Keratinocyte (primary cell): Measurements from ENCODE around the gene TMEM256. TPM values are rescaled to one million over a fixed set of nuclear protein-coding genes. Genes with fewer than 3 reads are reported as not detected.

Source experiments
- DNase-seq: peaks from one replicate; pipeline ENCODE4 v3.0.0-alpha.2; 2011; ENCODE audit warnings: low read depth, missing footprints, low spot score
- FAIRE-seq: peaks from 2 replicates; lab custom pipeline; 2011; peaks lifted over from hg19 to GRCh38; lab: Jason Lieb, UNC
- H2AFZ ChIP-seq: 2 replicates; pipeline ENCODE4 v1.6.0; 2012; ENCODE audit warnings: low read length, control low read depth, inconsistent platforms; ENCODE audit not compliant: control insufficient read depth
- H3K27ac ChIP-seq: 2 replicates; pipeline ENCODE4 v1.5.1; 2011; ENCODE audit warnings: low read length; ENCODE audit not compliant: control insufficient read depth, insufficient read depth
- H3K27me3 ChIP-seq: 3 replicates; pipeline ENCODE4 v1.6.0; 2011; ENCODE audit warnings: low read length; ENCODE audit not compliant: control insufficient read depth, insufficient read depth; ENCODE audit errors: extremely low read depth
- H3K36me3 ChIP-seq, 2 experiments: 2 replicates in 1 of 2; 3 replicates in 1 of 2; pipeline ENCODE4 v1.5.1; 2011; ENCODE audit warnings: low read length in 2 of 2, mild to moderate bottlenecking in 1 of 2; ENCODE audit not compliant: control insufficient read depth in 2 of 2, insufficient read depth in 2 of 2; ENCODE audit errors: extremely low read depth in 1 of 2
- H3K4me1 ChIP-seq: 3 replicates; pipeline ENCODE4 v1.5.1; 2011; ENCODE audit warnings: low read length; ENCODE audit not compliant: control insufficient read depth, insufficient read depth; ENCODE audit errors: extremely low read depth
- H3K4me2 ChIP-seq: 3 replicates; pipeline ENCODE4 v1.6.0; 2011; ENCODE audit warnings: low read depth, low read length; ENCODE audit not compliant: control insufficient read depth, insufficient read depth; ENCODE audit errors: extremely low read depth
- H3K4me3 ChIP-seq, 3 experiments: fragments of 200-600 bp in 1 of 3; sonication (generic) in 1 of 3; 2 replicates in 2 of 3; 3 replicates in 1 of 3; pipeline ENCODE4 v1.5.1; 2011 to 2016; ENCODE audit warnings: low read length in 3 of 3, mild to moderate bottlenecking in 3 of 3, control low read depth in 2 of 3, inconsistent platforms in 1 of 3, low read depth in 1 of 3, mixed read lengths in 1 of 3, mixed run types in 1 of 3, moderate library complexity in 1 of 3; ENCODE audit not compliant: control insufficient read depth in 2 of 3, insufficient read depth in 2 of 3; ENCODE audit errors: extremely low read depth in 1 of 3
- H3K79me2 ChIP-seq: 2 replicates; pipeline ENCODE4 v1.6.0; 2012; ENCODE audit warnings: low read length; ENCODE audit not compliant: control insufficient read depth, insufficient read depth
- H3K9ac ChIP-seq: 3 replicates; pipeline ENCODE4 v1.6.0; 2011; ENCODE audit warnings: low read length; ENCODE audit not compliant: control insufficient read depth, insufficient read depth; ENCODE audit errors: extremely low read depth
- H3K9me1 ChIP-seq: 3 replicates; pipeline ENCODE4 v1.6.0; 2011; ENCODE audit warnings: low read length; ENCODE audit not compliant: control insufficient read depth, insufficient read depth; ENCODE audit errors: extremely low read depth
- H3K9me3 ChIP-seq: 2 replicates; pipeline ENCODE4 v1.5.1; 2012; ENCODE audit warnings: low read depth, low read length; ENCODE audit not compliant: control insufficient read depth
- H4K20me1 ChIP-seq: 3 replicates; pipeline ENCODE4 v1.6.0; 2011; ENCODE audit warnings: low read length; ENCODE audit not compliant: control insufficient read depth, insufficient read depth; ENCODE audit errors: extremely low read depth
- EZH2 ChIP-seq: IDR thresholded peaks from one replicate; pipeline ENCODE4 v1.6.1; 2012; ENCODE audit warnings: inconsistent platforms, mild to moderate bottlenecking, low read length, moderate library complexity
- dilution Hi-C: fragments of 300-500 bp; cut with MboI; formaldehyde crosslinking; loops from one replicate; pipeline ENCODE4 v1.7.0; 2020; ENCODE audit warnings: low sequenced_read_pairs; ENCODE audit not compliant: extremely low pct_ligation_motif_present
- polyA plus RNA-seq, 5 experiments: library from polyadenylated mRNA; depleted of rRNA in 3 of 5; stranded (reverse) in 3 of 5; stranded (forward) in 1 of 5; unstranded in 1 of 5; fragments of >200 nt; gene quantifications; 1 replicate in 1 of 5; 2 replicates in 3 of 5; 3 replicates in 1 of 5; pipeline versions ENCODE4 v1.2.1 to v1.2.3, GENCODE V29; 2011 to 2012; ENCODE audit warnings: missing spikeins in 2 of 5, low read depth in 1 of 5, low replicate concordance in 1 of 5
- TF ChIP-seq, protein P1 (sequence below), 3 experiments: IDR thresholded peaks in 1 of 3; conservative IDR thresholded peaks in 1 of 3; optimal IDR thresholded peaks in 1 of 3; 2 replicates in 2 of 3; 3 replicates in 1 of 3; pipeline versions ENCODE3 to v1.5.1; 2011; ENCODE audit warnings: low read length in 3 of 3, mild to moderate bottlenecking in 3 of 3, moderate library complexity in 2 of 3, control low read depth in 1 of 3, inconsistent platforms in 1 of 3; ENCODE audit not compliant: insufficient read depth in 2 of 3; ENCODE audit errors: extremely low read depth in 1 of 3

Gene TMEM256
- polyA plus RNA-seq, 1 donor (not counting 4 experiments of a cell fraction or from before 2014, with no cell fraction given), result 68.1 TPM

DNA sequence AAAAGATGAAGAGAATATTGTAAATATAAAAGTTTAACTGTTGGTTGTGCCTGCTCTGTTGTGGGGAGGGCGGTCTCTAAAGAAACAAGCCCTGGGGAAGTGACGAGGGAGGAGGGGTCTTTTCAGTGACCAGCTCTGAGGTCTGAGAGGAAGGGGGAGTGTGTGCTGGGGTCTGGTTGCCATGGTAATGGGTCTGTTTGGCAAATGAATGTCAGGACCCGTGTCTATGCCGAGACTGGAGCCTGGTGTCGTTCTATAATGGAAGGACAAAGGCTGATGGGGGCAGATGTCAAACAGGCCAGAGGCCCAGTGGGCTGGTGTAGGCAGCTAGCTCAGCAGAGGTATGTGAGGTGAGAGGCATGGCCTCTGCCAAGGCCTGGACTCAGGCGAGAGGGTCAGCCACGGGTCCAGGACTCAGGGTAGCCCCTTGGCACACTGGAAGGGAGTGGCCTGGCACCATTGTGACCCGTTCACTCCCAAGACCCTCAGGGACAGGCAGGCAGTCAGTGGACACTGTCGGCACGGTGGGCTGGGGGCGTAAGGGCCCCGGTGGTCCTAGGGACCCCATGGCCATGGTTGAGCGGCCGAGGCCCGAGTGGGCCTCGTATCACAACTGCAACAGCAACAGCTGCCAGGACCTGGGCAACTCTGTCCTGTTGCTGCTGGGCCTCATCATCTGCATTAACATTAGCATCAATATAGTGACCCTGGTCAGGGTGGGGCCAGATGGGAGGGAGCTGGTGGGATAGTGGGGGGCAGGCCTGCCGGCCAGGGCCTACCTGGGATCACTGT is 16.1 kb upstream of the TMEM256 start, which contains the start of gene SPEM1:
Gene SPEM1 (plus strand): TSS at position 506 of the 792 bp plus-strand sequence. CDS start 61 bp downstream, at position 567.
- FAIRE-seq, result no peak
- no peak for DNase-seq
- dilution Hi-C loops, result no loop called here

DNA sequence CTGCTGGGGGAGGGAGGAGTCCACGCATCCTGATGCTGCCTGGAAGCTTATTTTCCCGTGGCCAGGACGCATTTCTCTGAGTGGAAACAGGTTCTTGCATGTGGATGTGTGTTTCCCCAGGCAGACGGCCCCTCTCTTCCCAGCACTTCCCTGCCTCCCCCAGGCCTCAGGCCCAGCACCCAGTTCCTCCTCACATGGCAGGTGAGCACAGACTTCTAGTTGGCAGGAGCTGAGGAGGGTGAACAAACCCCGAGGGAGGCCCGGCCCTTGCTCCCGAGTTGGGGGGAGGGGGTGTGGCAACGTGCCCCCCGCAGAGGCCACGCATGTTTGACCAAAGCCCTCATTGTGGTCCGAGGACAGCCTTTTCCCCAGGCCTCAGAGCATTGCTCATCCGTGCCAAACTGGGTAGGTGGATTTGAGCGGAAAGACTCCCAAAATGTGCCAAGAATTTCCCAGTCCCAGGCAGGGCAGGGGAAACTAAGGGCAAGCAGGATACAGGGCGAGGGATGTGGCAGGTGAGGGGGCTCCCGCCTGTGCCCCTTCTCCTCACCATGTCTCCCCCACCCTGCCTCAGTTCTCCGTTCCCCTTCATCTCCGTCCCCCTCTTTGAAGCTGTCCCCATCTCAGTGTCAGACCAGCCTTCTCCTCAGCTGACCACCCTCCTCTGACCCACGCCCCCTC is 14.7 kb upstream of the TMEM256 start:
- dilution Hi-C loops, result no loop called here
- Histone ChIP-seq H3K9me1 (no peaks in the 10 kb centered on the region), H3K4me3 (no peak overlapping the region), H3K27ac (no peak overlapping the region), H3K79me2 (no peaks in the 10 kb centered on the region), H3K9me3 (no peaks in the 10 kb centered on the region), H3K4me2 (no peak overlapping the region), H3K27me3 (no peaks in the 10 kb centered on the region), H2AFZ (no peak overlapping the region), H3K4me1 (peaks cover 1% of the 10 kb centered on the region), H3K36me3 (peaks cover 0 to 4% of the 10 kb centered on the region in 2 experiments), H4K20me1 (no peaks in the 10 kb centered on the region), H3K9ac (no peak overlapping the region)
- DNase-seq (no peak), FAIRE-seq (no peak)
- TF ChIP-seq, protein P1, sequence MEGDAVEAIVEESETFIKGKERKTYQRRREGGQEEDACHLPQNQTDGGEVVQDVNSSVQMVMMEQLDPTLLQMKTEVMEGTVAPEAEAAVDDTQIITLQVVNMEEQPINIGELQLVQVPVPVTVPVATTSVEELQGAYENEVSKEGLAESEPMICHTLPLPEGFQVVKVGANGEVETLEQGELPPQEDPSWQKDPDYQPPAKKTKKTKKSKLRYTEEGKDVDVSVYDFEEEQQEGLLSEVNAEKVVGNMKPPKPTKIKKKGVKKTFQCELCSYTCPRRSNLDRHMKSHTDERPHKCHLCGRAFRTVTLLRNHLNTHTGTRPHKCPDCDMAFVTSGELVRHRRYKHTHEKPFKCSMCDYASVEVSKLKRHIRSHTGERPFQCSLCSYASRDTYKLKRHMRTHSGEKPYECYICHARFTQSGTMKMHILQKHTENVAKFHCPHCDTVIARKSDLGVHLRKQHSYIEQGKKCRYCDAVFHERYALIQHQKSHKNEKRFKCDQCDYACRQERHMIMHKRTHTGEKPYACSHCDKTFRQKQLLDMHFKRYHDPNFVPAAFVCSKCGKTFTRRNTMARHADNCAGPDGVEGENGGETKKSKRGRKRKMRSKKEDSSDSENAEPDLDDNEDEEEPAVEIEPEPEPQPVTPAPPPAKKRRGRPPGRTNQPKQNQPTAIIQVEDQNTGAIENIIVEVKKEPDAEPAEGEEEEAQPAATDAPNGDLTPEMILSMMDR (optimal IDR thresholded peaks at IDR 0.05 in 1 of 3, IDR thresholded peaks at IDR 0.05 in 1 of 3, conservative IDR thresholded peaks at IDR 0.05 in 1 of 3; ENCODE audit: extremely low read depth in 1 of 3, insufficient read depth in 2 of 3, low read length in 3 of 3), result no peak
- no peak for TF ChIP-seq EZH2

More for the DNA sequence above, 16.1 kb upstream of the TMEM256 start, which contains the start of gene SPEM1:
- H3K9me1 ChIP-seq, result no peaks in the 10 kb centered on the region
- H3K4me2 ChIP-seq, result no peak within 1 kb of the TSS
- no peaks in the 10 kb centered on the region for H3K9me3 ChIP-seq
- H3K36me3 ChIP-seq, result peaks cover 0 to 4% of the 10 kb centered on the region in 2 experiments
- no peak within 1 kb of the TSS for H3K4me3 ChIP-seq
- H3K27me3 ChIP-seq, result no peaks in the 10 kb centered on the region
- H2AFZ ChIP-seq, result no peak within 1 kb of the TSS
- H3K9ac ChIP-seq, result no peak within 1 kb of the TSS
- TF ChIP-seq, protein P1 (optimal IDR thresholded peaks at IDR 0.05 in 1 of 3, IDR thresholded peaks at IDR 0.05 in 1 of 3, conservative IDR thresholded peaks at IDR 0.05 in 1 of 3; ENCODE audit: extremely low read depth in 1 of 3, insufficient read depth in 2 of 3, low read length in 3 of 3), result no peak
- no peak for TF ChIP-seq EZH2
- no peak within 1 kb of the TSS for H3K27ac ChIP-seq
- no peaks in the 10 kb centered on the region for H3K4me1 ChIP-seq
- H3K79me2 ChIP-seq, result no peaks in the 10 kb centered on the region
- no peaks in the 10 kb centered on the region for H4K20me1 ChIP-seq
